GM06990 (cell line): ENCODE measurements around the gene ERRFI1.

Experiments used
- DNase-seq: peaks from one replicate; pipeline ENCODE4 v3.0.0-alpha.2; 2011; ENCODE audit not compliant: insufficient read length; ENCODE audit errors: extremely low read depth
- H3K27me3 ChIP-seq: replicated peaks from 2 replicates; pipeline ENCODE4 v1.6.0; 2011; ENCODE audit warnings: low read length; ENCODE audit not compliant: control insufficient read depth, insufficient read depth
- H3K36me3 ChIP-seq: 2 replicates; pipeline ENCODE4 v1.5.1; 2011; ENCODE audit warnings: low read length; ENCODE audit not compliant: control insufficient read depth, insufficient read depth
- H3K4me3 ChIP-seq: replicated peaks from 2 replicates; pipeline ENCODE4 v1.5.1; 2011; ENCODE audit warnings: low read depth, mild to moderate bottlenecking, control low read depth, low read length
- CTCF ChIP-seq: IDR thresholded peaks from 2 replicates; pipeline ENCODE4 v1.5.1; 2011; ENCODE audit warnings: low read length, control low read depth, mild to moderate bottlenecking, inconsistent platforms; ENCODE audit not compliant: insufficient read depth, poor library complexity, severe bottlenecking

Gene ERRFI1

GRCh38 chr1:8065369-8065768 lies 39.3 kb upstream of the ERRFI1 start:
- no peak for TF ChIP-seq CTCF
- Histone ChIP-seq H3K36me3 (no peaks in the 10 kb centered on the region), H3K27me3 (no peaks in the 10 kb centered on the region), H3K4me3 (no peak overlapping the region)
- no peak for DNase-seq

- no peaks in the 10 kb centered on the region for H3K36me3 ChIP-seq
- DNase-seq = no peak
- no peak overlapping the region for H3K4me3 ChIP-seq
- H3K27me3 ChIP-seq = no peaks in the 10 kb centered on the region
- TF ChIP-seq CTCF = no peak
Measured at GRCh38 chr1:8063298-8064036, 37.4 kb upstream of the ERRFI1 start.

- H3K27me3 ChIP-seq = no peaks in the 10 kb centered on the region
- TF ChIP-seq CTCF = no peak
Measured at GRCh38 chr1:8062861-8063260, 36.8 kb upstream of the ERRFI1 start.

GRCh38 chr1:8061673-8062386 lies 35.7 kb upstream of the ERRFI1 start:
- H3K27me3 ChIP-seq = no peaks in the 10 kb centered on the region
- no peak for TF ChIP-seq CTCF
- no peak overlapping the region for H3K4me3 ChIP-seq
- no peaks in the 10 kb centered on the region for H3K36me3 ChIP-seq
- no peak for DNase-seq

More at GRCh38 chr1:8062861-8063260, 36.8 kb upstream of the ERRFI1 start:
- Histone ChIP-seq H3K36me3 (no peaks in the 10 kb centered on the region), H3K4me3 (no peak overlapping the region)
- no peak for DNase-seq

GRCh38 chr1:8061210-8061609 lies 35.1 kb upstream of the ERRFI1 start:
- TF ChIP-seq CTCF = no peak
- no peaks in the 10 kb centered on the region for H3K36me3 ChIP-seq
- no peak for DNase-seq
- H3K27me3 ChIP-seq = no peaks in the 10 kb centered on the region
- no peak overlapping the region for H3K4me3 ChIP-seq
